Keratinocyte (primary cell): ENCODE results near the gene RNF130.

Experiments
- EZH2 ChIP-seq: IDR thresholded peaks from one replicate; pipeline ENCODE4 v1.6.1; 2012; ENCODE audit warnings: inconsistent platforms, mild to moderate bottlenecking, low read length, moderate library complexity
- TF ChIP-seq, protein P1 (sequence below), 3 experiments: IDR thresholded peaks in 1 of 3; conservative IDR thresholded peaks in 1 of 3; optimal IDR thresholded peaks in 1 of 3; 2 replicates in 2 of 3; 3 replicates in 1 of 3; pipeline versions ENCODE3 to v1.5.1; 2011; ENCODE audit warnings: low read length in 3 of 3, mild to moderate bottlenecking in 3 of 3, moderate library complexity in 2 of 3, control low read depth in 1 of 3, inconsistent platforms in 1 of 3; ENCODE audit not compliant: insufficient read depth in 2 of 3; ENCODE audit errors: extremely low read depth in 1 of 3

GRCh38 chr5:179912386-179912785, 159.2 kb downstream of the RNF130 start:
- TF ChIP-seq, protein P1, sequence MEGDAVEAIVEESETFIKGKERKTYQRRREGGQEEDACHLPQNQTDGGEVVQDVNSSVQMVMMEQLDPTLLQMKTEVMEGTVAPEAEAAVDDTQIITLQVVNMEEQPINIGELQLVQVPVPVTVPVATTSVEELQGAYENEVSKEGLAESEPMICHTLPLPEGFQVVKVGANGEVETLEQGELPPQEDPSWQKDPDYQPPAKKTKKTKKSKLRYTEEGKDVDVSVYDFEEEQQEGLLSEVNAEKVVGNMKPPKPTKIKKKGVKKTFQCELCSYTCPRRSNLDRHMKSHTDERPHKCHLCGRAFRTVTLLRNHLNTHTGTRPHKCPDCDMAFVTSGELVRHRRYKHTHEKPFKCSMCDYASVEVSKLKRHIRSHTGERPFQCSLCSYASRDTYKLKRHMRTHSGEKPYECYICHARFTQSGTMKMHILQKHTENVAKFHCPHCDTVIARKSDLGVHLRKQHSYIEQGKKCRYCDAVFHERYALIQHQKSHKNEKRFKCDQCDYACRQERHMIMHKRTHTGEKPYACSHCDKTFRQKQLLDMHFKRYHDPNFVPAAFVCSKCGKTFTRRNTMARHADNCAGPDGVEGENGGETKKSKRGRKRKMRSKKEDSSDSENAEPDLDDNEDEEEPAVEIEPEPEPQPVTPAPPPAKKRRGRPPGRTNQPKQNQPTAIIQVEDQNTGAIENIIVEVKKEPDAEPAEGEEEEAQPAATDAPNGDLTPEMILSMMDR (optimal IDR thresholded peaks at IDR 0.05 in 1 of 3, IDR thresholded peaks at IDR 0.05 in 1 of 3, conservative IDR thresholded peaks at IDR 0.05 in 1 of 3; ENCODE audit: extremely low read depth in 1 of 3, insufficient read depth in 2 of 3, low read length in 3 of 3), result no peak
- TF ChIP-seq EZH2, result no peak
